Lower lobe of right lung (tissue), 2 donors: ENCODE data around the gene DMD. TPM values are rescaled to one million over a fixed set of nuclear protein-coding genes. Genes with fewer than 3 reads are reported as not detected.

Experiments
- ATAC-seq, 2 donors: fragments of 200-7000 bp; cut with Tn5 transposase; one replicate each; pipeline ENCODE4 v1.9.1; 2020 to 2022; ENCODE audit warnings: mild to moderate bottlenecking in 2 of 2, moderate library complexity in 2 of 2
- DNase-seq: peaks from one replicate; pipeline ENCODE4 v3.0.0-alpha.2; 2020
- H3K27ac ChIP-seq: fragments of 200-600 bp; one replicate; pipeline ENCODE4 v1.8.0; 2022
- H3K27me3 ChIP-seq: fragments of 200-600 bp; one replicate; pipeline ENCODE4 v1.8.0; 2022; ENCODE audit warnings: low read depth
- H3K36me3 ChIP-seq: fragments of 200-600 bp; one replicate; pipeline ENCODE4 v1.8.0; 2022; ENCODE audit warnings: mild to moderate bottlenecking
- H3K4me1 ChIP-seq: fragments of 200-600 bp; one replicate; pipeline ENCODE4 v1.8.0; 2022
- H3K4me3 ChIP-seq: fragments of 200-600 bp; one replicate; pipeline ENCODE4 v1.8.0; 2022; ENCODE audit warnings: mild to moderate bottlenecking
- H3K9me3 ChIP-seq: fragments of 200-600 bp; one replicate; pipeline ENCODE4 v1.8.0; 2022
- CTCF ChIP-seq: fragments of 200-600 bp; IDR thresholded peaks from one replicate; pipeline ENCODE4 v1.8.0; 2022; ENCODE audit warnings: antibody characterized with exemption, mild to moderate bottlenecking
- intact Hi-C: fragments of 100-400 bp; cut with DNase I; formaldehyde crosslinking; loops from one replicate; pipeline ENCODE4 v1.11.0; 2022
- total RNA-seq: library from RNA; stranded (reverse); fragmentation: NEBNext Ultra II Directional; extraction: Animal tissue kit (Norgen Biotek cat#: 25700); gene quantifications from one replicate; pipeline ENCODE4 v1.2.1, GENCODE V29; 2021
- donor health status: DM: no; HTN: yes; CAD: no; lungs with severe emphysema.

DMD gene
- total RNA-seq, 1 donor from 2014 or later: 29.4 TPM

- no peak overlapping the region for H3K27ac ChIP-seq
- no peaks in the 10 kb centered on the region for H3K4me1 ChIP-seq
- H3K36me3 ChIP-seq: no peaks in the 10 kb centered on the region
- no peaks in the 10 kb centered on the region for H3K9me3 ChIP-seq
- ATAC-seq (no peak), DNase-seq (no peak)
- no peak overlapping the region for H3K4me3 ChIP-seq
- intact Hi-C loops: no loop called here
- H3K27me3 ChIP-seq: no peaks in the 10 kb centered on the region
- no peak for TF ChIP-seq CTCF
Measured at GRCh38 chrX:31521941-31522340, 1689.4 kb downstream of the DMD start.

- no peak overlapping the region for H3K27ac ChIP-seq
- H3K4me1 ChIP-seq: no peaks in the 10 kb centered on the region
- intact Hi-C loops: no loop called here
- no peaks in the 10 kb centered on the region for H3K36me3 ChIP-seq
- no peak for DNase-seq
- no peaks in the 10 kb centered on the region for H3K27me3 ChIP-seq
- no peak for TF ChIP-seq CTCF
- H3K9me3 ChIP-seq: no peaks in the 10 kb centered on the region
- no peak overlapping the region for H3K4me3 ChIP-seq
- no peak for ATAC-seq
Measured at GRCh38 chrX:31516527-31516926, 1694.8 kb downstream of the DMD start.

- Histone ChIP-seq H3K27ac (no peak overlapping the region), H3K4me3 (no peak overlapping the region), H3K4me1 (no peaks in the 10 kb centered on the region), H3K27me3 (no peaks in the 10 kb centered on the region), H3K36me3 (no peaks in the 10 kb centered on the region), H3K9me3 (no peaks in the 10 kb centered on the region)
- TF ChIP-seq CTCF: no peak
- intact Hi-C loops: no loop called here
- ATAC-seq: no peak
- DNase-seq: no peak
Measured at GRCh38 chrX:31508338-31508737, 1703.0 kb downstream of the DMD start.

- Histone ChIP-seq H3K27me3 (no peaks in the 10 kb centered on the region), H3K36me3 (no peaks in the 10 kb centered on the region), H3K4me3 (no peak overlapping the region), H3K27ac (no peak overlapping the region), H3K9me3 (no peaks in the 10 kb centered on the region), H3K4me1 (no peaks in the 10 kb centered on the region)
- no peak for DNase-seq
- intact Hi-C loops: no loop called here
- ATAC-seq: no peak
- no peak for TF ChIP-seq CTCF
Measured at GRCh38 chrX:31506928-31507327, 1704.4 kb downstream of the DMD start.

- Histone ChIP-seq H3K36me3 (no peaks in the 10 kb centered on the region), H3K27ac (no peak overlapping the region), H3K27me3 (no peaks in the 10 kb centered on the region), H3K4me1 (no peaks in the 10 kb centered on the region), H3K4me3 (no peak overlapping the region), H3K9me3 (no peaks in the 10 kb centered on the region)
- no peak for DNase-seq
- ATAC-seq: no peak
- no peak for TF ChIP-seq CTCF
- intact Hi-C loops: no loop called here
Measured at GRCh38 chrX:31506360-31506759, 1705.0 kb downstream of the DMD start.

GRCh38 chrX:31500921-31501320, 1710.4 kb downstream of the DMD start:
- intact Hi-C loops: no loop called here
- Histone ChIP-seq H3K27me3 (no peaks in the 10 kb centered on the region), H3K27ac (no peak overlapping the region), H3K9me3 (no peaks in the 10 kb centered on the region), H3K36me3 (no peaks in the 10 kb centered on the region), H3K4me3 (no peak overlapping the region), H3K4me1 (no peaks in the 10 kb centered on the region)
- DNase-seq (no peak), ATAC-seq (no peak)
- no peak for TF ChIP-seq CTCF
